HEK293 (cell line): ENCODE results near the gene SKAP1.

Experiments used
- INSM2 ChIP-seq: fragments of 450-650 bp; formaldehyde crosslinking; IDR thresholded peaks from 2 replicates; pipeline ENCODE4 v1.5.1; 2016; ENCODE audit warnings: missing biosample characterization, missing genetic modification characterization
- PRDM1 ChIP-seq: fragments of 450-650 bp; formaldehyde crosslinking; IDR thresholded peaks from 2 replicates; pipeline ENCODE4; 2016; ENCODE audit warnings: missing biosample characterization, missing genetic modification characterization
- ZNF677 ChIP-seq: fragments of 450-650 bp; IDR thresholded peaks from 2 replicates; pipeline ENCODE4 v1.5.0; 2018; ENCODE audit warnings: missing biosample characterization, mild to moderate bottlenecking, missing genetic modification characterization, moderate library complexity
- ZNF76 ChIP-seq: fragments of 450-650 bp; formaldehyde crosslinking; IDR thresholded peaks from 2 replicates; pipeline ENCODE4; 2016; ENCODE audit warnings: low read depth, missing biosample characterization, missing genetic modification characterization, borderline replicate concordance
- TF ChIP-seq, protein P1 (sequence below): fragments of 450-650 bp; formaldehyde crosslinking; IDR thresholded peaks from 2 replicates; pipeline ENCODE4 v1.5.1; 2017; ENCODE audit warnings: missing biosample characterization, missing genetic modification characterization
- TF ChIP-seq, protein P2 (sequence below): fragments of 450-650 bp; formaldehyde crosslinking; IDR thresholded peaks from 2 replicates; pipeline ENCODE4 v1.5.1; 2016; ENCODE audit warnings: missing biosample characterization, missing genetic modification characterization

DNA sequence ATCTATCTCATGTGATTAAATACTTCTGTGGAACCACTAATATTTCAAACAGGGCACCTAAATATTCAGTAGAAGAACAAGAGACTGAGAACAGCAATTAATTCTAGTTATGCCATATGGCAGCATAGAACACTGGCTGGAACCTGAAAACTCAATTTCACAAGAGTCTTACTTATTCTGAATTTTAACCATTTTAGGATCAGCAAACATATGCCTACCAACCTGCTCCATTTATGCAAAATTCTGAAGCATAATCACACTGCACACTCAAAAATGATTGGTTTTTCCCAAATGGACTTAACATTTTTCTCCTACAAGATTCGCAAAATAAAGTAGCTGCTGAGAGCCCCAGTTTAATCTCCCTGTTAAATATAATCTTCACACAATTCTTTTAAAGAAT, 43.2 kb downstream of the SKAP1 start:
- TF ChIP-seq ZNF677 (tag by site-specific recombination) (no peak), ZNF76 (tag by site-specific recombination) (no peak), PRDM1 (tag by site-specific recombination) (no peak), INSM2 (tag by site-specific recombination) (no peak)
- TF ChIP-seq, protein P1, sequence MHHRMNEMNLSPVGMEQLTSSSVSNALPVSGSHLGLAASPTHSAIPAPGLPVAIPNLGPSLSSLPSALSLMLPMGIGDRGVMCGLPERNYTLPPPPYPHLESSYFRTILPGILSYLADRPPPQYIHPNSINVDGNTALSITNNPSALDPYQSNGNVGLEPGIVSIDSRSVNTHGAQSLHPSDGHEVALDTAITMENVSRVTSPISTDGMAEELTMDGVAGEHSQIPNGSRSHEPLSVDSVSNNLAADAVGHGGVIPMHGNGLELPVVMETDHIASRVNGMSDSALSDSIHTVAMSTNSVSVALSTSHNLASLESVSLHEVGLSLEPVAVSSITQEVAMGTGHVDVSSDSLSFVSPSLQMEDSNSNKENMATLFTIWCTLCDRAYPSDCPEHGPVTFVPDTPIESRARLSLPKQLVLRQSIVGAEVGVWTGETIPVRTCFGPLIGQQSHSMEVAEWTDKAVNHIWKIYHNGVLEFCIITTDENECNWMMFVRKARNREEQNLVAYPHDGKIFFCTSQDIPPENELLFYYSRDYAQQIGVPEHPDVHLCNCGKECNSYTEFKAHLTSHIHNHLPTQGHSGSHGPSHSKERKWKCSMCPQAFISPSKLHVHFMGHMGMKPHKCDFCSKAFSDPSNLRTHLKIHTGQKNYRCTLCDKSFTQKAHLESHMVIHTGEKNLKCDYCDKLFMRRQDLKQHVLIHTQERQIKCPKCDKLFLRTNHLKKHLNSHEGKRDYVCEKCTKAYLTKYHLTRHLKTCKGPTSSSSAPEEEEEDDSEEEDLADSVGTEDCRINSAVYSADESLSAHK (tag by site-specific recombination) = no peak
- TF ChIP-seq, protein P2, sequence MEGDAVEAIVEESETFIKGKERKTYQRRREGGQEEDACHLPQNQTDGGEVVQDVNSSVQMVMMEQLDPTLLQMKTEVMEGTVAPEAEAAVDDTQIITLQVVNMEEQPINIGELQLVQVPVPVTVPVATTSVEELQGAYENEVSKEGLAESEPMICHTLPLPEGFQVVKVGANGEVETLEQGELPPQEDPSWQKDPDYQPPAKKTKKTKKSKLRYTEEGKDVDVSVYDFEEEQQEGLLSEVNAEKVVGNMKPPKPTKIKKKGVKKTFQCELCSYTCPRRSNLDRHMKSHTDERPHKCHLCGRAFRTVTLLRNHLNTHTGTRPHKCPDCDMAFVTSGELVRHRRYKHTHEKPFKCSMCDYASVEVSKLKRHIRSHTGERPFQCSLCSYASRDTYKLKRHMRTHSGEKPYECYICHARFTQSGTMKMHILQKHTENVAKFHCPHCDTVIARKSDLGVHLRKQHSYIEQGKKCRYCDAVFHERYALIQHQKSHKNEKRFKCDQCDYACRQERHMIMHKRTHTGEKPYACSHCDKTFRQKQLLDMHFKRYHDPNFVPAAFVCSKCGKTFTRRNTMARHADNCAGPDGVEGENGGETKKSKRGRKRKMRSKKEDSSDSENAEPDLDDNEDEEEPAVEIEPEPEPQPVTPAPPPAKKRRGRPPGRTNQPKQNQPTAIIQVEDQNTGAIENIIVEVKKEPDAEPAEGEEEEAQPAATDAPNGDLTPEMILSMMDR (tag by site-specific recombination) = no peak
